ENCODE results near the gene UNK. TPM values are rescaled to one million over a fixed set of nuclear protein-coding genes. Genes with fewer than 3 reads are reported as not detected.

UNK gene
- total and polyA plus RNA-seq, 9 donors = 12.7 to 58.1 (median 39.9) TPM

- intact Hi-C loops (cut with DNase I) = loop anchor here in 1 of 4 donors (10.0 kb wide), 1 partner anchor 98 kb away; a partner anchor contains a TSS
- peak overlapping the region; percentile 47 to 73 for H3K27ac ChIP-seq
- DNase-seq = peak; percentile 73 to 85 (median 75)
- H3K27me3 ChIP-seq = no peaks in the 10 kb centered on the region
- no peak overlapping the region for H3K4me3 ChIP-seq
- WGBS, 3 donors = 23 to 30% (median 26%) methylated on average over 13 of the region's 13 CpGs
- no peaks in the 10 kb centered on the region for H3K36me3 ChIP-seq
- peaks cover 27% of the 10 kb centered on the region for H3K4me1 ChIP-seq (ENCODE audit: insufficient read depth)
- TF ChIP-seq CTCF (IDR thresholded peaks at IDR 0.05) = no peak
- no peak for TF ChIP-seq POLR2A (IDR thresholded peaks at IDR 0.05)
- no peak for TF ChIP-seq EP300 (IDR thresholded peaks at IDR 0.05)
- H3K9me3 ChIP-seq = no peaks in the 10 kb centered on the region
Measured at GRCh38 chr17:75872434-75873351, 88.1 kb downstream of the UNK start.

- intact Hi-C loops (cut with DNase I) = loop anchor here in 1 of 4 donors (10.0 kb wide), 1 partner anchor 99 kb away; a partner anchor contains a TSS
- Histone ChIP-seq H3K9me3 (no peaks in the 10 kb centered on the region), H3K4me1 (ENCODE audit: insufficient read depth) (peaks cover 29% of the 10 kb centered on the region), H3K4me3 (no peak overlapping the region), H3K27ac (peak overlapping the region; percentile 51 to 73), H3K36me3 (no peaks in the 10 kb centered on the region), H3K27me3 (no peaks in the 10 kb centered on the region)
- WGBS, 3 donors = 32 to 38% (median 35%) methylated on average over 11 of the region's 11 CpGs
- TF ChIP-seq EP300 (IDR thresholded peaks at IDR 0.05) = no peak
- TF ChIP-seq POLR2A (IDR thresholded peaks at IDR 0.05) = no peak
- TF ChIP-seq CTCF (IDR thresholded peaks at IDR 0.05) = no peak
- no peak for DNase-seq
Measured at GRCh38 chr17:75873587-75874322, 89.1 kb downstream of the UNK start.

- no peak for DNase-seq
- Histone ChIP-seq H3K4me3 (no peak overlapping the region), H3K36me3 (no peaks in the 10 kb centered on the region), H3K4me1 (ENCODE audit: insufficient read depth) (peaks cover 26% of the 10 kb centered on the region), H3K27ac (no peak overlapping the region), H3K9me3 (no peaks in the 10 kb centered on the region), H3K27me3 (no peaks in the 10 kb centered on the region)
- WGBS, 3 donors = 86 to 90% (median 89%) methylated on average over 38 of the region's 38 CpGs
- intact Hi-C loops (cut with DNase I) = loop anchor here in 1 of 4 donors (10.0 kb wide), 1 partner anchor 100 kb away; a partner anchor contains a TSS
- TF ChIP-seq EP300 (IDR thresholded peaks at IDR 0.05) (no peak), CTCF (IDR thresholded peaks at IDR 0.05) (no peak), POLR2A (IDR thresholded peaks at IDR 0.05) (no peak)
Measured at GRCh38 chr17:75874323-75875181, 89.9 kb downstream of the UNK start.

Small RNAs within 50 kb of the gene (microRNA-seq; reads per million reads assigned to microRNA genes)
- gene MIR4738 = 0.38 to 2.2 (median 0.71) reads per million in 3 donors

Other genes starting within 250 kb of the UNK start
- 100 to 1,000 TPM; 152 to 383 (median 239) TPM for gene MYO15B, start 197.0 kb upstream of the UNK start, total RNA-seq
- 100 to 1,000 TPM in 1 of 2 donors, 10 to 100 TPM in 1; 31.0 to 161 TPM for gene MYO15B, start 197.0 kb upstream of the UNK start, polyA plus RNA-seq
- gene SMIM5, start 151.4 kb upstream of the UNK start, total RNA-seq = 1 to 10 TPM in 5 of 7 donors, under 1 TPM in 2; 0.51 to 7.9 (median 1.7) TPM
- under 1 TPM; 0.52 to 0.64 TPM for gene SMIM5, start 151.4 kb upstream of the UNK start, polyA plus RNA-seq
- 10 to 100 TPM; 13.8 to 32.8 (median 24.8) TPM for gene RECQL5, start 117.7 kb upstream of the UNK start, total RNA-seq
- gene RECQL5, start 117.7 kb upstream of the UNK start, polyA plus RNA-seq = 10 to 100 TPM; 15.7 to 19.4 TPM
- gene SAP30BP, start 117.5 kb upstream of the UNK start, total RNA-seq = 10 to 100 TPM; 54.8 to 85.0 (median 74.7) TPM
- gene SAP30BP, start 117.5 kb upstream of the UNK start, polyA plus RNA-seq = 10 to 100 TPM; 83.2 to 89.1 TPM
- 10 to 100 TPM in 5 of 7 donors, 1 to 10 TPM in 2; 6.3 to 55.6 (median 22.5) TPM for gene ITGB4, start 63.3 kb upstream of the UNK start, total RNA-seq
- 1 to 10 TPM; 3.3 to 6.0 TPM for gene ITGB4, start 63.3 kb upstream of the UNK start, polyA plus RNA-seq
- 10 to 100 TPM; 17.5 to 35.1 (median 27.6) TPM for gene GALK1, start 19.6 kb upstream of the UNK start, total RNA-seq
- 10 to 100 TPM in 1 of 2 donors, under 1 TPM in 1; 0.33 to 22.6 TPM for gene GALK1, start 19.6 kb upstream of the UNK start, polyA plus RNA-seq
- gene UNC13D, start 59.6 kb downstream of the UNK start, total RNA-seq = 10 to 100 TPM; 10.7 to 24.9 (median 14.1) TPM
- 10 to 100 TPM in 1 of 2 donors, 1 to 10 TPM in 1; 8.9 to 17.1 TPM for gene UNC13D, start 59.6 kb downstream of the UNK start, polyA plus RNA-seq
- 100 to 1,000 TPM in 3 of 7 donors, 10 to 100 TPM in 4; 48.5 to 131 (median 92.7) TPM for gene WBP2, start 70.5 kb downstream of the UNK start, total RNA-seq
- gene WBP2, start 70.5 kb downstream of the UNK start, polyA plus RNA-seq = 100 to 1,000 TPM; 118 to 184 TPM
- gene TRIM47, start 93.8 kb downstream of the UNK start, total RNA-seq = 10 to 100 TPM in 6 of 7 donors, 1 to 10 TPM in 1; 7.2 to 38.3 (median 18.6) TPM
- 10 to 100 TPM; 10.1 to 11.5 TPM for gene TRIM47, start 93.8 kb downstream of the UNK start, polyA plus RNA-seq
- gene TRIM65, start 112.1 kb downstream of the UNK start, total RNA-seq = 10 to 100 TPM; 17.3 to 28.0 (median 24.3) TPM
- 10 to 100 TPM; 10.4 to 18.5 TPM for gene TRIM65, start 112.1 kb downstream of the UNK start, polyA plus RNA-seq
- 10 to 100 TPM; 30.4 to 93.0 (median 83.4) TPM for gene MRPL38, start 120.1 kb downstream of the UNK start, total RNA-seq
- gene MRPL38, start 120.1 kb downstream of the UNK start, polyA plus RNA-seq = 10 to 100 TPM; 14.5 to 51.4 TPM
- 10 to 100 TPM in 4 of 7 donors, 1 to 10 TPM in 3; 5.0 to 14.9 (median 11.2) TPM for gene FBF1, start 156.2 kb downstream of the UNK start, total RNA-seq
- 1 to 10 TPM; 3.0 to 7.8 TPM for gene FBF1, start 156.2 kb downstream of the UNK start, polyA plus RNA-seq
- gene ACOX1, start 194.4 kb downstream of the UNK start, total RNA-seq = 10 to 100 TPM; 20.1 to 53.0 (median 41.1) TPM
- gene ACOX1, start 194.4 kb downstream of the UNK start, polyA plus RNA-seq = 10 to 100 TPM; 10.6 to 24.6 TPM
- 10 to 100 TPM in 5 of 7 donors, 1 to 10 TPM in 2; 7.4 to 16.3 (median 10.5) TPM for gene TEN1, start 194.4 kb downstream of the UNK start, total RNA-seq
- 10 to 100 TPM in 1 of 2 donors, 1 to 10 TPM in 1; 6.1 to 18.1 TPM for gene TEN1, start 194.4 kb downstream of the UNK start, polyA plus RNA-seq
- 1 to 10 TPM; 1.3 to 8.5 (median 5.5) TPM for gene CDK3, start 216.0 kb downstream of the UNK start, total RNA-seq
- 10 to 100 TPM in 1 of 2 donors, 1 to 10 TPM in 1; 3.6 to 10.8 TPM for gene CDK3, start 216.0 kb downstream of the UNK start, polyA plus RNA-seq
- 1 to 10 TPM in 5 of 7 donors, under 1 TPM in 2; 0.33 to 7.2 (median 1.0) TPM for gene EVPL, start 242.5 kb downstream of the UNK start, total RNA-seq
- under 1 TPM; 0.15 TPM for gene EVPL, start 242.5 kb downstream of the UNK start, polyA plus RNA-seq

All from ovary (tissue), 9 donors.